ENCODE results near the gene PRRC1. TPM values are rescaled to one million over a fixed set of nuclear protein-coding genes. Genes with fewer than 3 reads are reported as not detected.

The PRRC1 gene
- total and polyA plus RNA-seq, 9 of the 15 experiments (the other 6 are each of a cell fraction or from before 2014, with no cell fraction given) = 23.4 to 68.7 (median 43.9) TPM

DNA sequence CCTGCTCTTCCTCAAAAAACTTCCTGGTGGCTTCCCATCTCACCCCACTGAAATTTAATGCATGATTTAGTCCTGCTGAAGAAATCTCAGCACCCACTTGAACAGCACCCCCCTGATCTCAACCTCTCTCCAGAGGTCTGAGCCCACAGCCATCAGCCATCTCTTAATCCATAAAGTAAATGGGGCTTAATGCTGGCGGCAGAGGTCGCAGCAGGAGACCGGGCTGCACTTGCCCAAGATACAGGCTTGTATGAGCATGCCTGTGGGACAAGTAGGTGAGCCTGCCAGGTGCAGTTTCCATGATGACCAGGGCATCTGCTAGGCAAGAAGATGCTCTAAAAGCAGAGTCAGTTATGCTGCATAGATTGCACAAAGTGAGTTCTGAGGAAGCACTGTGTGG lies 79.1 kb downstream of the PRRC1 start:
- ATAC-seq (no peak), FAIRE-seq (no peak), DNase-seq (ENCODE audit: extremely low read depth in 1 of 4, low spot score in 3 of 4) (no peak)
- ChIA-PET POLR2A (interaction anchor here (0.7 kb wide), 1 partner anchor 39 kb away, joined by 3 read pairs; no protein-coding TSS in a partner anchor), CTCF (ENCODE audit: low intra/inter-chr PET ratio) (no interaction called here)
- Histone ChIP-seq H3K9ac (ENCODE audit: insufficient read depth in 1 of 2, low read depth in 2 of 2, low read length in 2 of 2) (no peak overlapping the region), H2AFZ (ENCODE audit: low read depth, low read length) (no peak overlapping the region), H3K27ac (ENCODE audit: extremely low read depth, low read depth, low read length) (no peak overlapping the region), H4K20me1 (replicated peaks; ENCODE audit: control insufficient read depth, insufficient read depth, low read length) (no peaks in the 10 kb centered on the region), H3K4me3 (no peak overlapping the region), H3K4me2 (ENCODE audit: insufficient read depth, low read length) (no peak overlapping the region), H3K4me1 (replicated peaks in 1 of 2; ENCODE audit: control insufficient read depth in 2 of 2, insufficient read depth in 2 of 2, low read length in 2 of 2) (no peaks in the 10 kb centered on the region), H3K9me1 (ENCODE audit: control insufficient read depth, insufficient read depth, low read length) (no peaks in the 10 kb centered on the region), H3K9me3 (replicated peaks; ENCODE audit: control insufficient read depth, insufficient read depth, low read depth, low read length) (no peaks in the 10 kb centered on the region), H3K27me3 (ENCODE audit: control insufficient read depth in 2 of 2, insufficient read depth in 2 of 2, low read length in 2 of 2) (no peaks in the 10 kb centered on the region; a peak in 2 of 5 replicates), H3K79me2 (ENCODE audit: control insufficient read depth, insufficient read depth, low read length) (no peaks in the 10 kb centered on the region), H3K36me3 (ENCODE audit: control insufficient read depth, insufficient read depth, low read length) (no peaks in the 10 kb centered on the region)
- in situ Hi-C loops (cut with MboI) = no loop called here
- TF ChIP-seq DPF2 (IDR thresholded peaks at IDR 0.05) (no peak), RBM25 (IDR thresholded peaks at IDR 0.05; ENCODE audit: low read depth, low read length, severe bottlenecking) (no peak), FIP1L1 (IDR thresholded peaks at IDR 0.05; ENCODE audit: low read depth, low read length, poor library complexity, severe bottlenecking) (no peak), ARHGAP35 (IDR thresholded peaks at IDR 0.05; ENCODE audit: partially characterized antibody) (no peak)
- TF ChIP-seq, protein P1, sequence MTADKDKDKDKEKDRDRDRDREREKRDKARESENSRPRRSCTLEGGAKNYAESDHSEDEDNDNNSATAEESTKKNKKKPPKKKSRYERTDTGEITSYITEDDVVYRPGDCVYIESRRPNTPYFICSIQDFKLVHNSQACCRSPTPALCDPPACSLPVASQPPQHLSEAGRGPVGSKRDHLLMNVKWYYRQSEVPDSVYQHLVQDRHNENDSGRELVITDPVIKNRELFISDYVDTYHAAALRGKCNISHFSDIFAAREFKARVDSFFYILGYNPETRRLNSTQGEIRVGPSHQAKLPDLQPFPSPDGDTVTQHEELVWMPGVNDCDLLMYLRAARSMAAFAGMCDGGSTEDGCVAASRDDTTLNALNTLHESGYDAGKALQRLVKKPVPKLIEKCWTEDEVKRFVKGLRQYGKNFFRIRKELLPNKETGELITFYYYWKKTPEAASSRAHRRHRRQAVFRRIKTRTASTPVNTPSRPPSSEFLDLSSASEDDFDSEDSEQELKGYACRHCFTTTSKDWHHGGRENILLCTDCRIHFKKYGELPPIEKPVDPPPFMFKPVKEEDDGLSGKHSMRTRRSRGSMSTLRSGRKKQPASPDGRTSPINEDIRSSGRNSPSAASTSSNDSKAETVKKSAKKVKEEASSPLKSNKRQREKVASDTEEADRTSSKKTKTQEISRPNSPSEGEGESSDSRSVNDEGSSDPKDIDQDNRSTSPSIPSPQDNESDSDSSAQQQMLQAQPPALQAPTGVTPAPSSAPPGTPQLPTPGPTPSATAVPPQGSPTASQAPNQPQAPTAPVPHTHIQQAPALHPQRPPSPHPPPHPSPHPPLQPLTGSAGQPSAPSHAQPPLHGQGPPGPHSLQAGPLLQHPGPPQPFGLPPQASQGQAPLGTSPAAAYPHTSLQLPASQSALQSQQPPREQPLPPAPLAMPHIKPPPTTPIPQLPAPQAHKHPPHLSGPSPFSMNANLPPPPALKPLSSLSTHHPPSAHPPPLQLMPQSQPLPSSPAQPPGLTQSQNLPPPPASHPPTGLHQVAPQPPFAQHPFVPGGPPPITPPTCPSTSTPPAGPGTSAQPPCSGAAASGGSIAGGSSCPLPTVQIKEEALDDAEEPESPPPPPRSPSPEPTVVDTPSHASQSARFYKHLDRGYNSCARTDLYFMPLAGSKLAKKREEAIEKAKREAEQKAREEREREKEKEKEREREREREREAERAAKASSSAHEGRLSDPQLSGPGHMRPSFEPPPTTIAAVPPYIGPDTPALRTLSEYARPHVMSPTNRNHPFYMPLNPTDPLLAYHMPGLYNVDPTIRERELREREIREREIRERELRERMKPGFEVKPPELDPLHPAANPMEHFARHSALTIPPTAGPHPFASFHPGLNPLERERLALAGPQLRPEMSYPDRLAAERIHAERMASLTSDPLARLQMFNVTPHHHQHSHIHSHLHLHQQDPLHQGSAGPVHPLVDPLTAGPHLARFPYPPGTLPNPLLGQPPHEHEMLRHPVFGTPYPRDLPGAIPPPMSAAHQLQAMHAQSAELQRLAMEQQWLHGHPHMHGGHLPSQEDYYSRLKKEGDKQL (CRISPR knock-in tag; IDR thresholded peaks at IDR 0.05; ENCODE audit: borderline replicate concordance) = no peak
- TF ChIP-seq, protein P2, sequence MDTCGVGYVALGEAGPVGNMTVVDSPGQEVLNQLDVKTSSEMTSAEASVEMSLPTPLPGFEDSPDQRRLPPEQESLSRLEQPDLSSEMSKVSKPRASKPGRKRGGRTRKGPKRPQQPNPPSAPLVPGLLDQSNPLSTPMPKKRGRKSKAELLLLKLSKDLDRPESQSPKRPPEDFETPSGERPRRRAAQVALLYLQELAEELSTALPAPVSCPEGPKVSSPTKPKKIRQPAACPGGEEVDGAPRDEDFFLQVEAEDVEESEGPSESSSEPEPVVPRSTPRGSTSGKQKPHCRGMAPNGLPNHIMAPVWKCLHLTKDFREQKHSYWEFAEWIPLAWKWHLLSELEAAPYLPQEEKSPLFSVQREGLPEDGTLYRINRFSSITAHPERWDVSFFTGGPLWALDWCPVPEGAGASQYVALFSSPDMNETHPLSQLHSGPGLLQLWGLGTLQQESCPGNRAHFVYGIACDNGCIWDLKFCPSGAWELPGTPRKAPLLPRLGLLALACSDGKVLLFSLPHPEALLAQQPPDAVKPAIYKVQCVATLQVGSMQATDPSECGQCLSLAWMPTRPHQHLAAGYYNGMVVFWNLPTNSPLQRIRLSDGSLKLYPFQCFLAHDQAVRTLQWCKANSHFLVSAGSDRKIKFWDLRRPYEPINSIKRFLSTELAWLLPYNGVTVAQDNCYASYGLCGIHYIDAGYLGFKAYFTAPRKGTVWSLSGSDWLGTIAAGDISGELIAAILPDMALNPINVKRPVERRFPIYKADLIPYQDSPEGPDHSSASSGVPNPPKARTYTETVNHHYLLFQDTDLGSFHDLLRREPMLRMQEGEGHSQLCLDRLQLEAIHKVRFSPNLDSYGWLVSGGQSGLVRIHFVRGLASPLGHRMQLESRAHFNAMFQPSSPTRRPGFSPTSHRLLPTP (IDR thresholded peaks at IDR 0.05; ENCODE audit: borderline replicate concordance, extremely low read depth, insufficient read length) = no peak
- intact Hi-C loops (cut with micrococcal nuclease) = no loop called here
- BruUV-seq (replicated peaks) = no TSS peak
- WGBS (ENCODE audit: insufficient coverage, low coverage, missing lambda C conversion rate) = 0% methylated on average over 3 of the region's 3 CpGs

All from K562 (cell line).